Upper lobe of left lung (tissue), 6 donors: ENCODE results near the gene PPP3R1. TPM values are rescaled to one million over a fixed set of nuclear protein-coding genes. Genes with fewer than 3 reads are reported as not detected.

Source experiments
- ATAC-seq, 2 donors: fragments of 200-7000 bp; cut with Tn5 transposase; one replicate each; pipeline ENCODE4 v1.9.1; 2022; ENCODE audit warnings: mild to moderate bottlenecking in 2 of 2, moderate library complexity in 2 of 2; ENCODE audit not compliant: low FRiP score in 2 of 2
- DNase-seq, 2 donors: peaks; one replicate each; pipeline ENCODE4 v3.0.0-alpha.2; 2019 to 2020
- H3K27ac ChIP-seq, 4 donors: fragments of 200-600 bp; sonication (generic); one replicate each; pipeline ENCODE4 v1.5.1; 2016 to 2019
- H3K27me3 ChIP-seq, 4 donors: fragments of 200-600 bp; sonication (generic); one replicate each; pipeline ENCODE4 v1.5.1; 2017 to 2019
- H3K36me3 ChIP-seq, 4 donors: fragments of 200-600 bp; sonication (generic); one replicate each; pipeline ENCODE4 v1.5.1; 2016 to 2019
- H3K4me1 ChIP-seq, 4 donors: fragments of 200-600 bp; sonication (generic); one replicate each; pipeline ENCODE4 v1.5.1; 2018 to 2019
- H3K4me3 ChIP-seq, 4 donors: fragments of 200-600 bp; sonication (generic); one replicate each; pipeline ENCODE4 v1.5.1; 2017 to 2019; ENCODE audit warnings: mild to moderate bottlenecking in 2 of 4, moderate library complexity in 1 of 4
- H3K9me3 ChIP-seq, 4 donors: fragments of 200-600 bp; sonication (generic); one replicate each; pipeline ENCODE4 v1.5.1; 2018 to 2019
- EP300 ChIP-seq, 4 donors: sonication (generic); formaldehyde crosslinking; IDR thresholded peaks; one replicate each; pipeline ENCODE4 v1.5.1; 2017; ENCODE audit warnings: antibody characterized with exemption in 4 of 4, control low read depth in 2 of 4
- POLR2A ChIP-seq, 4 donors: fragments of 450-650 bp; IDR thresholded peaks; one replicate each; pipeline ENCODE4 v1.5.1; 2016 to 2017; ENCODE audit warnings: antibody characterized with exemption in 4 of 4, mild to moderate bottlenecking in 2 of 4
- POLR2AphosphoS5 ChIP-seq, 2 donors: sonication (generic); formaldehyde crosslinking; IDR thresholded peaks; one replicate each; pipeline ENCODE4 v1.5.1; 2017; ENCODE audit warnings: antibody characterized with exemption in 2 of 2
- WGBS, 2 donors: methylation state at CpG; one replicate each; pipeline ENCODE4 v1.1.5; 2017 to 2018; 5-methylcytosine and 5-hydroxymethylcytosine counted together
- total RNA-seq, 6 donors: library from RNA; depleted of rRNA in 4 of 6; stranded (reverse); fragments of >200 nt in 4 of 6; gene quantifications; one replicate each; pipeline versions ENCODE4 v1.1.0 to v1.2.1, GENCODE V29; 2016 to 2021
- TF ChIP-seq, protein P1 (sequence below), 6 experiments: fragments of 450-650 bp in 4 of 6; fragments of 200-600 bp in 2 of 6; sonication (generic) in 2 of 6; IDR thresholded peaks; one replicate each; pipeline ENCODE4 v1.5.1; 2016 to 2019; ENCODE audit warnings: antibody characterized with exemption in 6 of 6
- donor health status: DM: no; HTN: no; CAD: no; lungs with moderate emphysema.
- donor health status: DM: no; HTN: yes; CAD: no; lungs with severe emphysema.

PPP3R1 gene
- total RNA-seq, 6 donors from 2014 or later: 14.7 to 56.6 (median 45.4) TPM

DNA sequence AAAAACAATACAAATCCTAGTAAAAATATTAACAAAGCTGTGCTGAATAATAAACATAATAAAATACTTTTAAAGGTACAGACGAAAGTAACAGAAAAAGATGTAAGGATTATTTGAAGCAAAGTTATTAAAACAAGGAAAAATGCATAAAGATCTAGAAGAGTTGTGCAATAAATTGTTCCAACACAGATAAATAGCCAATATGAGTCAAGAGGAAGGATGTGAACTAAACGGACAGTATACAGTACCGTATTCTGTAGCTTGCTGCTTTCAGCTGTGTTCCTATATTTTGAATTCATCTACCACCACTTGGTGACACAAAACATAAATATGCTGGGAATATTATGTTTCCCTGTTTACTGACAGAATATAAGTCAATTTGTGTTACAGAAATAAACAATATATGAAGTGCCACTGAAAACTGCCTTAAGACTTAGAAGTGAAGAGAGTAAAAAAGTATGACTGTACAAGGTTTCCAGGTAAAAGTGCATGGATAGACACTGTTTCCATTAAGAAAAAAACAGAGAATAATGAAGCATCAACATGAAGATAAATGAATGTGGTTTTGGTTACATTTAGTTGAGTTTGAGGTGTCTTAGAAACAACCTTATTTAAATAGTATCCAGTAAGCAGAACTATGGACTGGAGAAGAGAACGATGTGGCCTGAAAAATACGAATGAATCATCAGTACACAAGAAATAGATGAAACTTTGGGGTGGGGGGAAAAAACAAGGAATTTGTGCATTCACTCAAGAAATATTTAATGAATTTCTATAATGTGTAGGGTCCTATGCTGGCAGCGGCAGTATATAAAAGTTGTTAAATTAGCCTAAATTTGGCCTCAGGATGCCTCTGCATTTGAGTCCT lies 13.1 kb downstream of the PPP3R1 start:
- Histone ChIP-seq H3K9me3 (no peaks in the 10 kb centered on the region), H3K4me1 (peaks cover 51 to 73% (median 63%) of the 10 kb centered on the region in 4 donors), H3K27ac (no peak overlapping the region), H3K27me3 (no peaks in the 10 kb centered on the region), H3K4me3 (no peak overlapping the region), H3K36me3 (no peaks in the 10 kb centered on the region)
- ATAC-seq (peak in 1 of 2 donors; percentile 49), DNase-seq (no peak)
- TF ChIP-seq, protein P1, sequence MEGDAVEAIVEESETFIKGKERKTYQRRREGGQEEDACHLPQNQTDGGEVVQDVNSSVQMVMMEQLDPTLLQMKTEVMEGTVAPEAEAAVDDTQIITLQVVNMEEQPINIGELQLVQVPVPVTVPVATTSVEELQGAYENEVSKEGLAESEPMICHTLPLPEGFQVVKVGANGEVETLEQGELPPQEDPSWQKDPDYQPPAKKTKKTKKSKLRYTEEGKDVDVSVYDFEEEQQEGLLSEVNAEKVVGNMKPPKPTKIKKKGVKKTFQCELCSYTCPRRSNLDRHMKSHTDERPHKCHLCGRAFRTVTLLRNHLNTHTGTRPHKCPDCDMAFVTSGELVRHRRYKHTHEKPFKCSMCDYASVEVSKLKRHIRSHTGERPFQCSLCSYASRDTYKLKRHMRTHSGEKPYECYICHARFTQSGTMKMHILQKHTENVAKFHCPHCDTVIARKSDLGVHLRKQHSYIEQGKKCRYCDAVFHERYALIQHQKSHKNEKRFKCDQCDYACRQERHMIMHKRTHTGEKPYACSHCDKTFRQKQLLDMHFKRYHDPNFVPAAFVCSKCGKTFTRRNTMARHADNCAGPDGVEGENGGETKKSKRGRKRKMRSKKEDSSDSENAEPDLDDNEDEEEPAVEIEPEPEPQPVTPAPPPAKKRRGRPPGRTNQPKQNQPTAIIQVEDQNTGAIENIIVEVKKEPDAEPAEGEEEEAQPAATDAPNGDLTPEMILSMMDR (IDR thresholded peaks at IDR 0.05): no peak
- 57 to 63% methylated on average over 6 of the region's 6 CpGs for WGBS, 2 donors

DNA sequence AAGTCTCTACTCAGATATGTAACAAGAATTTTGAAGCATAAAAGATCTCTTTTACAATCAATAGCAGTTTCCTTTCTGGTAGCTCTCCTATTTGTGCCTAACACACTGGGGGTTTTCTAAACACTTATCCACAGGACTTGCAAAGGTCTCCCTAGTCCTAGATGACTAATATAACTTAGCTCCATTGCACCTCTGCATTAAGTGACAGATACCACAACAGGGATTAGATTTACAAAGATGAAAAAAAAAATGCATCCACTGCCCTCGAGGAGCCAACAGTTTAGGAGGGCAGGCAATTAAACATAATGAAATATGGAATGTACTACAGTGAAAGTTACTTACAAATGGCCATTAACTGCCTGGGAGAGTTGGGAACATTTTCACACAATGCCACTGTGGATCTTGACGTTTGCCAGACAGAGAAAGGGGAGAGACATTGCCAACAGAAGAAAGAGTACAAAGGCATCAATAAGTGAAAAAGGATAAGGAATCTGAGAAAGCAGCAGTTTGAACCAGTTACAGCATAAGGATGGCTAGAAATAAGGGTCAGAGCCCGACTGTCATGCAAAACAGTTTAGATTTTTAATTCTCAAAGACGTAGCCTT lies 14.3 kb downstream of the PPP3R1 start:
- peaks cover 49 to 77% (median 61%) of the 10 kb centered on the region in 4 donors for H3K4me1 ChIP-seq
- no peak overlapping the region for H3K27ac ChIP-seq
- DNase-seq: no peak
- H3K4me3 ChIP-seq: no peak overlapping the region
- no peaks in the 10 kb centered on the region for H3K9me3 ChIP-seq
- 46 to 50% methylated on average over 4 of the region's 4 CpGs for WGBS, 2 donors
- no peaks in the 10 kb centered on the region for H3K36me3 ChIP-seq
- ATAC-seq: no peak
- H3K27me3 ChIP-seq: no peaks in the 10 kb centered on the region
- TF ChIP-seq, protein P1 (IDR thresholded peaks at IDR 0.05): no peak
- TF ChIP-seq POLR2AphosphoS5 (IDR thresholded peaks at IDR 0.05) (no peak), EP300 (IDR thresholded peaks at IDR 0.05) (no peak), POLR2A (IDR thresholded peaks at IDR 0.05) (no peak)

DNA sequence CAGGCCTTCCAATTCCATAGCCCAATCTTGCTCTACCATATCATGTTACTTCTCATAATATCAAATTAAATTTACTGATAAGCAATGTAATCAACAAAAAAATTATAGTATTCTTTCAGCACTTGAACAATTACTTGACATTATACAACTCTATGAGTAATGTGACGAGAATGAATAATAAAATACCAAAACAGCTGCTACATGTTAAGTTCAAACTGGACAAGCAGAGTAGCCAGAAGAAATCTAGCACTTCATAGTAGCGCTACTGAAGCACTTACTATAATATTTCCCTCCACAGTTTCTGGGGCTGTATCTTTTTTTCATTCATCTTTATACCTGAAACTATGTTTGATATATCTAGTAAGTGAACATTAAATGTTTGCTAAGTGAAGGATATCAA lies 14.9 kb downstream of the PPP3R1 start:
- TF ChIP-seq EP300 (IDR thresholded peaks at IDR 0.05): no peak
- TF ChIP-seq, protein P1 (IDR thresholded peaks at IDR 0.05): no peak
- no peak for TF ChIP-seq POLR2AphosphoS5 (IDR thresholded peaks at IDR 0.05)
- TF ChIP-seq POLR2A (IDR thresholded peaks at IDR 0.05): no peak
- Histone ChIP-seq H3K9me3 (no peaks in the 10 kb centered on the region), H3K36me3 (no peaks in the 10 kb centered on the region), H3K27ac (peak overlapping the region in 1 of 4 donors; percentile 25), H3K4me3 (no peak overlapping the region), H3K27me3 (no peaks in the 10 kb centered on the region), H3K4me1 (peaks cover 55 to 80% (median 64%) of the 10 kb centered on the region in 4 donors)
- DNase-seq (no peak), ATAC-seq (no peak)
- WGBS, 2 donors: 54 to 80% methylated on average over 2 of the region's 2 CpGs

DNA sequence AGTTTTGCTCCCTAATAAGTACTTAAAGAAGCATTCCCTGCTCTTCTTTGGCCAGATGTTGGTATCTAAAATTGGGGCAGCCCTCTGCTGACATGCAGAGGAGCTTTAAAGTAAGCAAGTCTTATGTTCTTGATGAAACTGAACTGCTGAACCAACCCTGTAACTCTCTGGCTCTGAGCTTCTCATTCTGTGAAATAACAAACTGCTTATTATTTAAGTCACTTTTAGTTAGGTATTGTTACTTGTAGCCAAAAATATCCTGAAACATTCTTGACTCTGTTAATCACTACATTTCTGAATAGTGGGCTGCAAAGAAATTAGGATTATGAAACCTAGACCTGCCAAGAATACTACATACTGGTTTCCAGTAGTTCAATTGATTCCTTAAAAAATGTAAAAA lies 15.5 kb downstream of the PPP3R1 start:
- Histone ChIP-seq H3K4me1 (peaks cover 55 to 77% (median 66%) of the 10 kb centered on the region in 4 donors), H3K36me3 (no peaks in the 10 kb centered on the region), H3K27me3 (no peaks in the 10 kb centered on the region), H3K27ac (peak overlapping the region in 1 of 4 donors; percentile 21), H3K4me3 (no peak overlapping the region), H3K9me3 (no peaks in the 10 kb centered on the region)
- TF ChIP-seq POLR2A (IDR thresholded peaks at IDR 0.05) (no peak), POLR2AphosphoS5 (IDR thresholded peaks at IDR 0.05) (no peak), EP300 (IDR thresholded peaks at IDR 0.05) (no peak)
- TF ChIP-seq, protein P1 (IDR thresholded peaks at IDR 0.05): no peak
- ATAC-seq (no peak), DNase-seq (no peak)
